HFFc6 (cell line): ENCODE data around the gene SPNS3. TPM values are rescaled to one million over a fixed set of nuclear protein-coding genes. Genes with fewer than 3 reads are reported as not detected.

ENCODE experiments used
- DNase-seq: peaks from one replicate; pipeline ENCODE4 v3.0.0-alpha.2; 2018
- H3K27ac Mint-ChIP-seq: 2 replicates; pipeline ENCODE4 v1.8.0; 2020; ENCODE audit warnings: mild to moderate bottlenecking, mixed read lengths
- H3K27me3 Mint-ChIP-seq: 2 replicates; pipeline ENCODE4 v1.8.0; 2021; ENCODE audit warnings: mild to moderate bottlenecking, moderate library complexity, mixed read lengths; ENCODE audit not compliant: insufficient read depth
- H3K36me3 Mint-ChIP-seq: 2 replicates; pipeline ENCODE4 v1.8.0; 2021; ENCODE audit warnings: low read depth, mixed read lengths
- H3K4me1 Mint-ChIP-seq: 2 replicates; pipeline ENCODE4 v1.8.0; 2020; ENCODE audit warnings: low read depth, mixed read lengths
- H3K4me3 Mint-ChIP-seq: 2 replicates; pipeline ENCODE4 v1.8.0; 2020; ENCODE audit warnings: mild to moderate bottlenecking, moderate library complexity, mixed read lengths
- H3K9me3 Mint-ChIP-seq: 2 replicates; pipeline ENCODE4 v1.8.0; 2020; ENCODE audit warnings: mild to moderate bottlenecking, mixed read lengths
- CTCF ChIP-seq: fragments of 200-600 bp; sonication (generic); IDR thresholded peaks from 2 replicates; pipeline ENCODE4 v1.5.0; 2021; ENCODE audit warnings: antibody characterized with exemption, mild to moderate bottlenecking
- total RNA-seq, 6 experiments: library from RNA; stranded (reverse); fragmentation: NEBNext Ultra II Directional; extraction: Animal tissue kit (Norgen Biotek cat#: 25700); gene quantifications; 2 replicates in 1 of 6; 3 replicates in 5 of 6; pipeline ENCODE4 v1.2.3, GENCODE V29; 2021

SPNS3 gene
- total RNA-seq, 6 experiments from 2014 or later: not detected

GRCh38 chr17:4529533-4530152 lies 95.9 kb downstream of the SPNS3 start:
- Mint-ChIP-seq H3K36me3 (no peaks in the 10 kb centered on the region), H3K4me3 (no peak overlapping the region), H3K27me3 (peaks cover 30% of the 10 kb centered on the region), H3K9me3 (no peaks in the 10 kb centered on the region), H3K27ac (no peak overlapping the region), H3K4me1 (no peaks in the 10 kb centered on the region)
- TF ChIP-seq CTCF: no peak
- no peak for DNase-seq

GRCh38 chr17:4530799-4531730 lies 97.3 kb downstream of the SPNS3 start:
- Mint-ChIP-seq H3K4me1 (no peaks in the 10 kb centered on the region), H3K27ac (no peak overlapping the region), H3K4me3 (no peak overlapping the region), H3K27me3 (peaks cover 28% of the 10 kb centered on the region), H3K36me3 (no peaks in the 10 kb centered on the region), H3K9me3 (no peaks in the 10 kb centered on the region)
- no peak for TF ChIP-seq CTCF
- no peak for DNase-seq

GRCh38 chr17:4531988-4532736 lies 98.4 kb downstream of the SPNS3 start:
- peaks cover 20% of the 10 kb centered on the region for H3K27me3 Mint-ChIP-seq
- no peak for TF ChIP-seq CTCF
- no peak overlapping the region for H3K27ac Mint-ChIP-seq
- H3K36me3 Mint-ChIP-seq: no peaks in the 10 kb centered on the region
- no peaks in the 10 kb centered on the region for H3K4me1 Mint-ChIP-seq
- H3K9me3 Mint-ChIP-seq: no peaks in the 10 kb centered on the region
- H3K4me3 Mint-ChIP-seq: no peak overlapping the region
- DNase-seq: no peak

GRCh38 chr17:4532860-4533522 lies 99.3 kb downstream of the SPNS3 start:
- Mint-ChIP-seq H3K27ac (no peak overlapping the region), H3K4me3 (no peak overlapping the region), H3K9me3 (no peaks in the 10 kb centered on the region), H3K36me3 (no peaks in the 10 kb centered on the region), H3K27me3 (peaks cover 19% of the 10 kb centered on the region), H3K4me1 (no peaks in the 10 kb centered on the region)
- DNase-seq: no peak
- TF ChIP-seq CTCF: no peak
